Smooth muscle cell (in vitro differentiated cells): ENCODE results near the gene SND1. TPM values are rescaled to one million over a fixed set of nuclear protein-coding genes. Genes with fewer than 3 reads are reported as not detected.

Experiments used
- DNase-seq: peaks from one replicate; lab custom pipeline; 2025; ENCODE audit not compliant: unreplicated experiment; lab: John Stamatoyannopoulos, UW
- H2AFZ ChIP-seq: fragments of 200-600 bp; sonication (generic); 2 replicates; pipeline ENCODE4 v1.6.0; 2016; ENCODE audit warnings: antibody characterized with exemption, low read depth, mild to moderate bottlenecking
- H3F3A ChIP-seq: fragments of 200-600 bp; sonication (generic); 2 replicates; pipeline ENCODE4 v1.6.0; 2017; ENCODE audit warnings: antibody characterized with exemption, low read depth
- H3K27ac ChIP-seq: fragments of 200-600 bp; sonication (generic); 2 replicates; pipeline ENCODE4 v1.5.1; 2016; ENCODE audit warnings: low read depth, mild to moderate bottlenecking
- H3K27me3 ChIP-seq: fragments of 200-600 bp; sonication (generic); 2 replicates; pipeline ENCODE4 v1.6.1; 2016; ENCODE audit warnings: low read depth, mild to moderate bottlenecking
- H3K36me3 ChIP-seq: fragments of 200-600 bp; sonication (generic); 2 replicates; pipeline ENCODE4 v1.5.1; 2016; ENCODE audit warnings: low read depth
- H3K4me1 ChIP-seq: fragments of 200-600 bp; sonication (generic); 2 replicates; pipeline ENCODE4 v1.5.1; 2016; ENCODE audit warnings: low read depth
- H3K4me2 ChIP-seq: fragments of 200-600 bp; sonication (generic); 2 replicates; pipeline ENCODE4 v1.6.0; 2016; ENCODE audit warnings: mild to moderate bottlenecking
- H3K4me3 ChIP-seq: fragments of 200-600 bp; sonication (generic); 2 replicates; pipeline ENCODE4 v1.5.1; 2016; ENCODE audit warnings: mild to moderate bottlenecking
- H3K79me2 ChIP-seq: fragments of 200-600 bp; sonication (generic); 2 replicates; pipeline ENCODE4 v1.6.0; 2016; ENCODE audit warnings: low read depth, mild to moderate bottlenecking
- H3K9ac ChIP-seq: fragments of 200-600 bp; sonication (generic); 2 replicates; pipeline ENCODE4 v1.6.0; 2016; ENCODE audit warnings: low read depth
- H3K9me3 ChIP-seq: fragments of 200-600 bp; sonication (generic); replicated peaks from 2 replicates; pipeline ENCODE4 v1.5.1; 2016; ENCODE audit warnings: low read depth
- H4K20me1 ChIP-seq: fragments of 200-600 bp; sonication (generic); 2 replicates; pipeline ENCODE4 v1.6.0; 2016; ENCODE audit warnings: low read depth
- WGBS: methylation state at CpG from one replicate; pipeline ENCODE4 v1.1.7; 2016; ENCODE audit warnings: low lambda C conversion rate; 5-methylcytosine and 5-hydroxymethylcytosine counted together
- polyA plus RNA-seq: library from polyadenylated mRNA; unstranded; fragments of >200 nt; fragmentation: Nextera tagmentation; extraction: Ambion mirVana; gene quantifications from 2 replicates; pipeline ENCODE4 v1.2.1, GENCODE V29; 2016
- total RNA-seq: library from RNA; depleted of rRNA; stranded (reverse); fragments of >200 nt; gene quantifications from 2 replicates; pipeline ENCODE4 v1.2.3, GENCODE V29; 2014
- TF ChIP-seq, protein P1 (sequence below): fragments of 200-600 bp; sonication (generic); IDR thresholded peaks from 2 replicates; pipeline ENCODE4 v1.5.1; 2017; ENCODE audit warnings: borderline replicate concordance, mild to moderate bottlenecking, antibody characterized with exemption; ENCODE audit not compliant: insufficient read depth, poor library complexity, severe bottlenecking

Gene SND1
- total and polyA plus RNA-seq, 2 experiments from 2014 or later = 129 to 136 TPM

- Histone ChIP-seq H3K4me2 (no peak overlapping the region), H4K20me1 (peaks cover 100% of the 10 kb centered on the region), H3K36me3 (no peaks in the 10 kb centered on the region), H3K27me3 (no peaks in the 10 kb centered on the region), H3K9ac (no peak overlapping the region), H3K4me3 (no peak overlapping the region), H3K4me1 (peaks cover 23% of the 10 kb centered on the region), H3K27ac (no peak overlapping the region), H3K9me3 (no peaks in the 10 kb centered on the region), H2AFZ (no peak overlapping the region), H3K79me2 (peaks cover 88% of the 10 kb centered on the region), H3F3A (peaks cover 6% of the 10 kb centered on the region)
- WGBS = 94% methylated on average over 2 of the region's 2 CpGs
- DNase-seq = no peak
- TF ChIP-seq, protein P1, sequence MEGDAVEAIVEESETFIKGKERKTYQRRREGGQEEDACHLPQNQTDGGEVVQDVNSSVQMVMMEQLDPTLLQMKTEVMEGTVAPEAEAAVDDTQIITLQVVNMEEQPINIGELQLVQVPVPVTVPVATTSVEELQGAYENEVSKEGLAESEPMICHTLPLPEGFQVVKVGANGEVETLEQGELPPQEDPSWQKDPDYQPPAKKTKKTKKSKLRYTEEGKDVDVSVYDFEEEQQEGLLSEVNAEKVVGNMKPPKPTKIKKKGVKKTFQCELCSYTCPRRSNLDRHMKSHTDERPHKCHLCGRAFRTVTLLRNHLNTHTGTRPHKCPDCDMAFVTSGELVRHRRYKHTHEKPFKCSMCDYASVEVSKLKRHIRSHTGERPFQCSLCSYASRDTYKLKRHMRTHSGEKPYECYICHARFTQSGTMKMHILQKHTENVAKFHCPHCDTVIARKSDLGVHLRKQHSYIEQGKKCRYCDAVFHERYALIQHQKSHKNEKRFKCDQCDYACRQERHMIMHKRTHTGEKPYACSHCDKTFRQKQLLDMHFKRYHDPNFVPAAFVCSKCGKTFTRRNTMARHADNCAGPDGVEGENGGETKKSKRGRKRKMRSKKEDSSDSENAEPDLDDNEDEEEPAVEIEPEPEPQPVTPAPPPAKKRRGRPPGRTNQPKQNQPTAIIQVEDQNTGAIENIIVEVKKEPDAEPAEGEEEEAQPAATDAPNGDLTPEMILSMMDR = no peak
Measured at GRCh38 chr7:127818306-127818705, 166.3 kb downstream of the SND1 start.

DNA sequence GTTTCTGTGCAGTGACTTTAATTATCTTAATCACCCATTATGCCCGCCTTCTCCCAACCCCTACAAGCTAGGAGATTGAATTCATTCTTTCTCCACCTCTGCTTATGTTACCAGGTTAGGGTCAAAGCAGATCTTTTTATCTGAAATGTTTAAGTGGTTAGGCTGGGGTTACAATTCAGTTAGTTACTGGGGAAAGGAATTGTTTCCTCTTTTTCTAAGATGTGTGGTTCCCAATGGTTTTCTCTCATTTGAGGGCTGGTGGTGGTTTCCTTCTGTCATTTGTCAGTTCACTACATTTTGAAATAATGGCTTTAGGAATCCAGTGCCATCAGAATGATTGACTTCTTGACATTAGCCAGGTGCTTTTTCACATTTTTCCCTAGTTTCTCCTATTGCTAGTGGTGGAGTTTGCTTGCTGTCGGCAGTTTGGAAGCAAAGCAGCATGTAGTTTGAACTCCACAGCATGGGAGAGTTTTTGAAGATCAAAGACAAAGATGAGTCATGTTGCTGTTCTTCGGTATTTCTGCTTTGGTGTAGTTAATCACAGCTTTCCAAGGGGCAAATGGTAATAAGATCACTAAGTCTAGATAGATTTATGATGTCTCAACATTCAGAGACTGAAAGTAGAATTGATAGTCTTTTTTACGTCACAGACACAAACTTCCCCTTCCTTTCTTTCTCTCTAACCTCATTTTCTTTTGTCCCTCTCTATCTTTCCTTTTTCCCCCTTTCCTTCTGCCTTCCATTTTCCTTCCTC, 168.2 kb downstream of the SND1 start:
- 9% methylated on average over 4 of the region's 4 CpGs for WGBS
- Histone ChIP-seq H3K9ac (no peak overlapping the region), H3K9me3 (no peaks in the 10 kb centered on the region), H3K27me3 (no peaks in the 10 kb centered on the region), H3K4me3 (peak overlapping the region; percentile 1), H3K4me2 (peak overlapping the region; percentile 65), H3K4me1 (peaks cover 14% of the 10 kb centered on the region), H3K36me3 (no peaks in the 10 kb centered on the region), H4K20me1 (peaks cover 100% of the 10 kb centered on the region), H3K27ac (peak overlapping the region; percentile 83), H3K79me2 (peaks cover 88% of the 10 kb centered on the region), H2AFZ (no peak overlapping the region), H3F3A (peaks cover 6% of the 10 kb centered on the region)
- TF ChIP-seq, protein P1 = no peak
- DNase-seq = no peak

DNA sequence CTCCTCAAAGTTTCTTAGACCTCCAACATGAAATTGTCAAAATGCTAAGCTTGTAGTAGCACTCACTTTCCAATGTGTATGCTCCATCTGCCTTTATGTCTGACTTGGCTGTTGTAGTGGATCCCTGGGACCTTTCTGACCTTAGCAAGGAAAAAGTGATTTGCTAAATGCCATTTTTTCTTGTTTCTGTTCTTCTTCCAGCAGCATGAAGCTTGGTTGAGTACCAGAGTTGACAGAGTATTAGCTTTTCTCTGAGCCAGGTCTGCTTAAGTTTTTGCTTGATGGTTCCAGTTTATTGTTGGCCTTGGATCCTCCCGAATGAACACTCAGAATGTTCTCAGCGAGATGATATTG, 168.7 kb downstream of the SND1 start:
- H2AFZ ChIP-seq = no peak overlapping the region
- peaks cover 100% of the 10 kb centered on the region for H4K20me1 ChIP-seq
- WGBS = 87% methylated on average over 2 of the region's 2 CpGs
- no peaks in the 10 kb centered on the region for H3K9me3 ChIP-seq
- H3K36me3 ChIP-seq = no peaks in the 10 kb centered on the region
- H3F3A ChIP-seq = peaks cover 6% of the 10 kb centered on the region
- H3K4me3 ChIP-seq = peak overlapping the region; percentile 1
- H3K27ac ChIP-seq = peak overlapping the region; percentile 83
- TF ChIP-seq, protein P1 = no peak
- H3K4me1 ChIP-seq = peaks cover 14% of the 10 kb centered on the region
- H3K4me2 ChIP-seq = peak overlapping the region; percentile 65
- DNase-seq = no peak
- H3K27me3 ChIP-seq = no peaks in the 10 kb centered on the region
- peaks cover 87% of the 10 kb centered on the region for H3K79me2 ChIP-seq
- no peak overlapping the region for H3K9ac ChIP-seq

DNA sequence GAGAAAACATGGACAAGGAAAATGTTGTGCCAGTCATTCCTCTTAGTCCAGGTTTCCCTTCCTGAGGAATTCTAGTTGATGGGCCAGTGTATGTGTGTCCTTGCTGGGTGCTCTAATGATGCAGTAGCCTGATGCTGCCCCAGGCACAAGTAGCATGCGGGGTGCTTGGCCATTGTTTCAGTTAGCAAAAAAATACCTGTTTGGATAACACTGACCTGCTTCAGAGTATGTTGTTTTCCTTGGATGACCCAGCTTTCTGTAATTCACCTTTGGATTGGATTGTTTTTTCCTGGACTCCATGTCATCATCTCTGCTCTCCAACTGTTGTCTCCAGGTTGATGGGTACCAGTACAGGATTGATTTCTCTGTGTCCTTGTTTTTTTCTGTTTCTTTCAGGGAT, 169.2 kb downstream of the SND1 start:
- Histone ChIP-seq H2AFZ (no peak overlapping the region), H3K27me3 (no peaks in the 10 kb centered on the region), H4K20me1 (peaks cover 100% of the 10 kb centered on the region), H3K27ac (peak overlapping the region; percentile 83), H3K79me2 (peaks cover 87% of the 10 kb centered on the region), H3F3A (peaks cover 6% of the 10 kb centered on the region), H3K36me3 (no peaks in the 10 kb centered on the region), H3K4me1 (peaks cover 14% of the 10 kb centered on the region), H3K9me3 (no peaks in the 10 kb centered on the region), H3K4me3 (no peak overlapping the region), H3K4me2 (peak overlapping the region; percentile 65), H3K9ac (no peak overlapping the region)
- WGBS = 95% methylated on average over 1 of the region's 1 CpG
- TF ChIP-seq, protein P1 = no peak
- DNase-seq = no peak
